ENCODE measurements around the gene BAIAP2L2. TPM values are rescaled to one million over a fixed set of nuclear protein-coding genes. Genes with fewer than 3 reads are reported as not detected.

The BAIAP2L2 gene
- total RNA-seq, 2 donors from 2014 or later = 59.1 to 76.6 TPM

DNA sequence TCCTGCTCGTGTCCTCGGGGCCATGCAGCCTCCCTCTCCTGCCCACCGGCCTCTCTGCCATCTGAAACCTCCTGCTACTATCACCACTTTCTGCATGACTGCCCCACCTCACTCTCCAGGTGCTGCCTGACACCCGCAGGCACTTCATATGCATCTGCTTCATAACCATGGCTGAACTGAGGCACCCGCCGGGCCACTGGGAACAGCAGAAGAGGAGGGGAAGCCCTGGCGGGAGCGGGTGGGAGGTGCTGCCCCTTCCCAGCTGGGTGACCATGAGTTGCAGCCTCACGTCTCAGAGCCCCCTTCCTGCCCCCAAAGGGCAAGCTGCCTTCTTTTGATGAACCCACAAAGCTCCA lies 75.0 kb downstream of the BAIAP2L2 start:
- intact Hi-C loops (cut with DNase I) = no loop called here
- DNase-seq = no peak

More for the DNA sequence above, 75.0 kb downstream of the BAIAP2L2 start:
- no peaks in the 10 kb centered on the region for H3K9me3 ChIP-seq
- H3K36me3 ChIP-seq = no peaks in the 10 kb centered on the region
- TF ChIP-seq, protein P1, sequence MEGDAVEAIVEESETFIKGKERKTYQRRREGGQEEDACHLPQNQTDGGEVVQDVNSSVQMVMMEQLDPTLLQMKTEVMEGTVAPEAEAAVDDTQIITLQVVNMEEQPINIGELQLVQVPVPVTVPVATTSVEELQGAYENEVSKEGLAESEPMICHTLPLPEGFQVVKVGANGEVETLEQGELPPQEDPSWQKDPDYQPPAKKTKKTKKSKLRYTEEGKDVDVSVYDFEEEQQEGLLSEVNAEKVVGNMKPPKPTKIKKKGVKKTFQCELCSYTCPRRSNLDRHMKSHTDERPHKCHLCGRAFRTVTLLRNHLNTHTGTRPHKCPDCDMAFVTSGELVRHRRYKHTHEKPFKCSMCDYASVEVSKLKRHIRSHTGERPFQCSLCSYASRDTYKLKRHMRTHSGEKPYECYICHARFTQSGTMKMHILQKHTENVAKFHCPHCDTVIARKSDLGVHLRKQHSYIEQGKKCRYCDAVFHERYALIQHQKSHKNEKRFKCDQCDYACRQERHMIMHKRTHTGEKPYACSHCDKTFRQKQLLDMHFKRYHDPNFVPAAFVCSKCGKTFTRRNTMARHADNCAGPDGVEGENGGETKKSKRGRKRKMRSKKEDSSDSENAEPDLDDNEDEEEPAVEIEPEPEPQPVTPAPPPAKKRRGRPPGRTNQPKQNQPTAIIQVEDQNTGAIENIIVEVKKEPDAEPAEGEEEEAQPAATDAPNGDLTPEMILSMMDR (IDR thresholded peaks at IDR 0.05) = no peak
- no peaks in the 10 kb centered on the region for H3K4me1 ChIP-seq
- no peak overlapping the region for H3K27ac ChIP-seq
- no peaks in the 10 kb centered on the region for H3K27me3 ChIP-seq
- no peak overlapping the region for H3K9ac ChIP-seq (ENCODE audit: low read depth in 2 of 2, low read length in 2 of 2)
- H3K4me3 ChIP-seq = no peak overlapping the region

Other genes with a start within 250 kb of the BAIAP2L2 start
- gene MICALL1, start 204.4 kb downstream of the BAIAP2L2 start, total RNA-seq = 10 to 100 TPM; 27.3 TPM
- not detected for gene C22orf23, start 157.1 kb downstream of the BAIAP2L2 start, total RNA-seq
- 100 to 1,000 TPM in 1 of 2 donors, 10 to 100 TPM in 1; 52.5 to 110 TPM for gene POLR2F, start 157.0 kb downstream of the BAIAP2L2 start, total RNA-seq
- 1 to 10 TPM in 1 of 2 donors, under 1 TPM in 1; 0.57 to 3.4 TPM for gene SOX10, start 126.1 kb downstream of the BAIAP2L2 start, total RNA-seq
- gene PICK1, start 53.3 kb downstream of the BAIAP2L2 start, total RNA-seq = 10 to 100 TPM; 27.6 to 47.2 TPM
- under 1 TPM in 1 of 2 donors, not detected in 1; 0.27 TPM for gene SLC16A8, start 26.5 kb downstream of the BAIAP2L2 start, total RNA-seq
- 10 to 100 TPM; 24.1 to 38.5 TPM for gene PLA2G6, start 71.1 kb upstream of the BAIAP2L2 start, total RNA-seq
- gene MAFF, start 91.3 kb upstream of the BAIAP2L2 start, total RNA-seq = 10 to 100 TPM in 1 of 2 donors, 1 to 10 TPM in 1; 5.2 to 41.7 TPM
- 10 to 100 TPM; 58.8 to 61.6 TPM for gene TMEM184B, start 162.3 kb upstream of the BAIAP2L2 start, total RNA-seq
- 10 to 100 TPM; 97.0 to 97.2 TPM for gene CSNK1E, start 206.7 kb upstream of the BAIAP2L2 start, total RNA-seq

All from colonic mucosa (tissue), 4 donors.